Endothelial cell of umbilical vein (primary cell): Measurements from ENCODE around the gene XPO6.

Experiments
- CTCF ChIP-seq, 2 donors: IDR thresholded peaks; 1 replicate in 1 of 2; 2 replicates in 1 of 2; pipeline ENCODE4 v1.5.1; 2011; ENCODE audit warnings: low read length in 2 of 2, mild to moderate bottlenecking in 2 of 2, moderate library complexity in 2 of 2, control low read depth in 1 of 2, inconsistent platforms in 1 of 2, low read depth in 1 of 2; ENCODE audit not compliant: insufficient read depth in 1 of 2; ENCODE audit errors: extremely low read depth in 1 of 2
- EZH2 ChIP-seq: IDR thresholded peaks from 2 replicates; pipeline ENCODE4 v1.6.1; 2012; ENCODE audit warnings: borderline replicate concordance, low read depth, mild to moderate bottlenecking, moderate library complexity, low read length, inconsistent platforms; ENCODE audit not compliant: severe bottlenecking
- FOS ChIP-seq: IDR thresholded peaks from 2 replicates; pipeline ENCODE4 v1.6.1; 2011; ENCODE audit warnings: mild to moderate bottlenecking, low read length, moderate library complexity, borderline replicate concordance; ENCODE audit not compliant: insufficient read depth
- GATA2 ChIP-seq: IDR thresholded peaks from 2 replicates; pipeline ENCODE4 v1.7.0; 2011; ENCODE audit warnings: low read depth, mild to moderate bottlenecking, moderate library complexity, mixed read lengths, low read length; ENCODE audit not compliant: insufficient read length, insufficient read depth
- MAX ChIP-seq: IDR thresholded peaks from 2 replicates; pipeline ENCODE4 v1.6.1; 2011; ENCODE audit not compliant: insufficient read depth, insufficient read length
- MYC ChIP-seq: IDR thresholded peaks from one replicate; pipeline ENCODE4 v1.6.1; 2011; ENCODE audit warnings: mild to moderate bottlenecking, low read depth, low read length
- POLR2A ChIP-seq: IDR thresholded peaks from 2 replicates; pipeline ENCODE4 v1.6.1; 2012; ENCODE audit warnings: low read depth, mild to moderate bottlenecking, control low read depth, low read length
- POLR2AphosphoS5 ChIP-seq: IDR thresholded peaks from 2 replicates; pipeline ENCODE4 v1.6.1; 2012; ENCODE audit warnings: low read depth, mild to moderate bottlenecking, control low read depth, low read length, moderate library complexity; ENCODE audit not compliant: insufficient read depth

- TF ChIP-seq FOS (no peak), CTCF (IDR thresholded peaks at IDR 0.05; ENCODE audit: extremely low read depth in 1 of 2, insufficient read depth in 1 of 2, low read depth in 1 of 2, low read length in 2 of 2) (no peak), POLR2A (no peak), MYC (no peak), POLR2AphosphoS5 (no peak), MAX (no peak), GATA2 (no peak), EZH2 (no peak)
These were observed 144.0 kb downstream of the XPO6 start for GRCh38 chr16:28067604-28068379.
